ENCODE results near the gene IGSF23.
A peak's percentile ranks its signal among the peaks of the same experiment; 100 is the strongest.
"Not testable (repeated sequence)": the region's sequence is repeated elsewhere in the genome, so short reads cannot be mapped to it uniquely, and the experiment has no call there.

IGSF23 gene

GRCh38 chr19:44587963-44588770 lies 25.2 kb upstream of the IGSF23 start:
- DNase-seq: peak; percentile 85

- DNase-seq: no peak
These were observed 24.6 kb upstream of the IGSF23 start for GRCh38 chr19:44588771-44589112.

- no peak for DNase-seq
These were observed 22.9 kb upstream of the IGSF23 start for GRCh38 chr19:44590245-44591059.

GRCh38 chr19:44591340-44591993 lies 21.9 kb upstream of the IGSF23 start:
- not testable (repeated sequence) for DNase-seq

- peak; percentile 49 for DNase-seq
These were observed 20.9 kb upstream of the IGSF23 start for GRCh38 chr19:44592451-44592890.

GRCh38 chr19:44593294-44593693 lies 20.1 kb upstream of the IGSF23 start:
- no peak for DNase-seq

GRCh38 chr19:44593866-44594266 lies 19.5 kb upstream of the IGSF23 start:
- DNase-seq: not testable (repeated sequence)

GRCh38 chr19:44596428-44597130 lies 16.8 kb upstream of the IGSF23 start:
- DNase-seq: no peak

- no peak for DNase-seq
These were observed 16.3 kb upstream of the IGSF23 start for GRCh38 chr19:44597131-44597491.

- no peak for DNase-seq
These were observed 15.0 kb upstream of the IGSF23 start for GRCh38 chr19:44598355-44598754.

- DNase-seq: no peak
These were observed 14.5 kb upstream of the IGSF23 start for GRCh38 chr19:44598880-44599279.

- DNase-seq: no peak
These were observed 12.9 kb upstream of the IGSF23 start for GRCh38 chr19:44600466-44600865.

GRCh38 chr19:44602081-44602480 lies 11.3 kb upstream of the IGSF23 start:
- no peak for DNase-seq

GRCh38 chr19:44603201-44603945 lies 10.0 kb upstream of the IGSF23 start:
- no peak for DNase-seq

- DNase-seq: no peak
These were observed 9.1 kb upstream of the IGSF23 start for GRCh38 chr19:44604241-44604640.

- DNase-seq: no peak
These were observed 7.8 kb upstream of the IGSF23 start for GRCh38 chr19:44605547-44605946.

- DNase-seq: peak; percentile 22
These were observed 6.3 kb upstream of the IGSF23 start for GRCh38 chr19:44607049-44607448.

GRCh38 chr19:44607917-44608316 lies 5.4 kb upstream of the IGSF23 start:
- DNase-seq: no peak

GRCh38 chr19:44608391-44608821 lies 5.0 kb upstream of the IGSF23 start:
- DNase-seq: peak; percentile 39

GRCh38 chr19:44609219-44609618 lies 4.1 kb upstream of the IGSF23 start:
- DNase-seq: no peak

GRCh38 chr19:44610497-44610896 lies 2.9 kb upstream of the IGSF23 start:
- peak; percentile 51 for DNase-seq

- no peak for DNase-seq
These were observed 1.5 kb upstream of the IGSF23 start for GRCh38 chr19:44611812-44612295.
